Ramos (cell line): ENCODE data around the gene CD300LF.

Experiments used
- in situ Hi-C: fragments of 300-500 bp; cut with MboI; formaldehyde crosslinking; loops from one replicate; pipeline ENCODE4 v1.14.3; 2022; ENCODE audit warnings: low sequenced_read_pairs; ENCODE audit not compliant: unreplicated experiment

The CD300LF gene

DNA sequence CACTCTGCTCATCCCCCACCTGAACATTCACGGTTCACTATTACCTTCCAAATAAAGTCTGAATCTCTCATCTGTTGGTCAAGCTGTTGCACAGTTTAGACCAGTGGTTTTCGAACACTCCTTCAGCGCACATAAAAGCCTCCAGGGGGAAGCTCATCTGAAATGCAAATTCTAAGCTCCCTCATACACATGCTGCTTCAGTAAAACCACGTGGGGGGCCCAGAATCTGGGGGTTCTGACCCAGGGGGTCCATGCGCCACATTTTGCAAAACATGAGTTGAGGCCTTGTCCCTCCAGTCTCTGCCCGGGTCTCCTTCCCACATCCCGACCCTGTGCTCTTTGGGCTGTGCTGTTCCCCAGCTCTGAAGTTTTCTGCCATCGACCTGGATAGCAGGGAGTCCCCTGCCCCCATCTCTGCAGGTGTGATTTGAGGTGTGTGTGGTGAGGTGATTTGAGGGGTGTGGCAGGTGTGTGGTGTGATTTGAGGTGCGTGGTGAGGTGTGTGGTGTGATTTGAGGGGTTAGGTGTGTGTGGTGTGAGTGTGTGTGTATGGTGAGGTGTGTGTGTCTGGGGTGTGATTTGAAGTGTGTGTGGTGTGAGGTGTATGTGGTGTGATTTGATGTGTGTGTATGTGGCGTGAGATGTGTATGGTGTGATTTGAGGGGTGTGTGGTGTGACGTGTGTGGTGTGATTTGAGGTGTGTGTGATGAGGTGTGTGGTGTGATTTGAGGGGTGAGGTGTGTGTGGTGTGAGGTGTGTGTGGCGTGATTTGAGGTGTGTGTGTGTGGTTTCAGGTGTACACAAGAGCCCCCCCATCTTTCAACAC, 19.5 kb upstream of the CD300LF start:
- in situ Hi-C loops = no loop called here

DNA sequence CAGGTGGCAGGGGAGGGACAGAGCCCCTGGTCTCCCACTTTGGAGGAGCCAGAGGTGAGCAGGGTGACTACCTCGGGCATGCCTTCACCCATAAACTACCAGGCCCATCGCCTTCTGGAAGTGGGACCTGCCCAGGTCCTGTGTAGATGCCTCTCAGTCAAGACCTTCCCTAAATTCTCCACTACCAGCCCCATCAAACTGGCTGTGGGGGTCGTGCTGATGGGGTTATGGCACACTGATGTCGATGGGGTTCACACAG, 18.6 kb upstream of the CD300LF start:
- in situ Hi-C loops = no loop called here

DNA sequence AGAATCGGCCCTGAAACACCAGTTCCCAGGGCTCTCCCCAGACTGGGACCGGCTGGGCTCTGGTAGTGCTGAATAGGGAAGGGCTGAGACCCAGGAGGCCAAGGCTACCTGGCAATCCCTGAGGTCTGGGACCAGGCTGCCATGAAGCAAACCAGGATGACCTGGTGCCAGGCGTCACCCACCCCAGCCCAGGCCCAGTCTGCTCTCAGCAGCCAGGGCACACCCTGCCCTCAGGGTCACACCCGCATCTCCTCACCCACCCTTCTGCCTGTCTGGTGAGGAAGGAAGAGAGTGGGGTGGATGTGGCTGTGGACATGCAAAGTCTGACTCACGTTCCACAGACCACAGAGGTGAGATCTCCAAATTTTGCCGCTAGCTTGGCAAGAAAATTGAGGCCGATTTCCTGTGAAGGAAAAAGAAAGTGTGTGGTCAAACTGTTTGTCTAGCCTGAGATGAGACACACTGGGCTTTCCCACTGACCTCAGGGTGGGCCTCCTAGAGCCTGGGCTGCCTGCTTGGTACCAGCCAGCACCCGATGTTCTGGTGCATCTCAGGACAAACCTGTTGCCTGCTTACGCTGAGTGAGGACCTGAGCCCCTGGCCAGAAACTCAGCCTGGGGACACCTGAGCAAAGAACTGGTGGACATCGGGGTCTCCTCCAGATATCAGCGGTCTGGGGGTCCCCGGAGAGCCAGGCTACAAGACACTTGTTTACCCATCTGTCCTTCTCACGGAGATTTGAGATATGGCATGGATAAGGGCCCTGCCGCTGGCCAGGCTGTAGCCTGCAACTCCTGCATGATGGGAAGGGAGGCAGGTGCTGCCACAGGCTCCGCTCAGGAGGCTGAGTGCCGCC, 18.0 kb upstream of the CD300LF start:
- in situ Hi-C loops = no loop called here

DNA sequence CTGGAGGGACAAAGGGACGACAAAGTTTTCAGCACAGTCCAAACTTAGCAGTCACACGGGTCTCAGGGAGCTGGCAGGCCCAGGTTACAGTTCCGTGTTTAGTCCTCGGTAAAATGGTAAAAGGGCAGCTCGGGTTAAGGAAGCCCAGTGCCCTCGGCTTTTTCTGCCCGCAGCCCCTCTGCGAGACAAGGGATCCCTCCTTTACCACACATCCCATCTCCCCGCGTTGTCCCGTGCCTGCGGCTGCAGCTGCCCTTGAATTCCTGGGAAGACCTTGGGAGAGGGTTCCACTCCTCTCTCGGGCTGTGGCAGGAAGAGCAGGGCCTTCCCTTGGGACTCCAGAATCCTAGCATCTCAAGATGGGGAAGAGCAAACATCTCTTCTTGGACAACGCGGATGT, 17.1 kb upstream of the CD300LF start:
- in situ Hi-C loops = no loop called here

DNA sequence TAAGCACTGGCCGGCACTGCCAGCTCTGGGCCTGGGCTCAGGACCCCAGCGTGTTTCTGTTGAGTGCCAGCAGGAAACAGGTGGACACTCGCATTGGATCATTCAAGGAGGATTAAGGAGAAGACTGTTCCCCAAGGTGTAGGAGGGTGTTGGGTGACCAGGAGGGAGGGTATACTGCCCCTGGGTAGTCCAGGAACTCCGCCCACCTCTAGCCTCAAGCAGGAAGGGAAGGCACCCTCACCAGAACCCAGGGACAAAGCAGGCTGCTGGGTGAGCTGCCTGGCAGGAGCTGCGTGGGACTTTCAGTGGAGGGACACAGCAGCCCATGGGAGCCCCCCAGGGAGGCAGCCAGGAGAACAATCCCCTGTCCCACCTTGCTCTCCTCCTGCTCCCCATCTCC, 16.6 kb upstream of the CD300LF start:
- in situ Hi-C loops = no loop called here

DNA sequence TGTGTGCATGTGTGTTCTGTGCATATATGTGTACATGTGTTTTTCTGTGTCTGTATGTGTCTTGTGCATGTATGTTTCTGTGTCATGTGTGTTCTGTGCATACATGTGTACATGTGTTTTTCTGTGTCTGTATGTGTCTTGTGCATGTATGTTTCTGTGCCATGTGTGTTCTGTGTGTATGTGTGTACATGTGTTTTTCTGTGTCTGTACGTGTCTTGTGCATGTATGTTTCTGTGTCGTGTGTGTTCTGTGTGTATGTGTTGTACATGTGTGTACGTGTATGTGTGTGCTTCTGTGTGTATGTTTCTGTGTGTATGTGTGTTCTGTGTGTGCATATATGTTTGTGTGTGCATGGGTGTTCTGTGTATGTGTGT, 16.0 kb upstream of the CD300LF start:
- in situ Hi-C loops = no loop called here

DNA sequence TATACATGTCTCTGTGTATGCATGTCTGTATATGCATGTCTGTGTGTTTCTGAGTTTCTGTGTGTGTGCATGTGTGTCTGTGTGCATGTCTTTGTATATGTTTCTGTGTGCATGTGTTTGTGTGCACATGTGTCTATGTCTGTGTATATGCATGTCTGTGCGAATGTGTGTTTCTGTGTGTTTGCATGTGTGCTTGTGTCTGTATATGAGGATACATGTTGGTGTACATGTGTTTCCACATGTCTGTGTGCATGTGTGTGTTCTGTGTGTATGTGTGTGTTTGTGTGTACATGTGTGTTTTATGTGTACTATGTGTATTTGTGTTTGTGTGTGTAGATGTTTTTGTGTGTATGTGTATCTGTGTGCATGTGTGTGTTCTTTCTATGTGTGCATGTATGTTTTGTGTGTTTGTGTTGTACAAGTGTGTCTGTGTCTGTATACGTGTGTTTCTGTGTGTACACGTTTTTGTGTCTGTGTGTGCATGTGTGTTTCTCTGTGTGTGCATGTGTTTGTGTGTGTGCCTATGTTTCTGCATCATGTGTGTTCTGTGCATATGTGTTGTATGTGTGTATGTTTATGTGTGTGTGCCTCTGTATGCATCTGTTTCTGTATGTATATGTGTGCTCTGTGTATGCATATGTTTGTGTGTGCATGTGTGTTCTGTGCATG, 15.4 kb upstream of the CD300LF start:
- in situ Hi-C loops = no loop called here

DNA sequence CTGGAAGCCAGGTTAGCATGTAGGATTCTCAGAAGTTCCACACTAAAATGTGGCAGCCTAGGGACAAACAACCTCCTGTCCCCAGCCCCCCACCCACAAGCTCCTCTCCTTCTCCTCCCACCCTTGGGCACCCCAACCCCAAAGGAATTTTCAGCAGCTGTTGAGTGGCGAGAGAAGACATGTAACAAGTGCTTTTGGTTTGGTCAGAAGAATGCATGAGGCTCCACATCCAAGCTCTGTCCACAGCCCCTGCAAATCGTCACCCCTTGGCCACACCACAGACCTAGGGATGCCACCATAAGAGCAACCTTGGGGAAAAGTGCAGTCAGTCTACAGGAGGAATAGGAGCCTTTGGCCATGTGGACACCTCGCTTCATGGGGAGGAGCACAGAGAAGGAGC, 12.4 kb upstream of the CD300LF start:
- in situ Hi-C loops = no loop called here

DNA sequence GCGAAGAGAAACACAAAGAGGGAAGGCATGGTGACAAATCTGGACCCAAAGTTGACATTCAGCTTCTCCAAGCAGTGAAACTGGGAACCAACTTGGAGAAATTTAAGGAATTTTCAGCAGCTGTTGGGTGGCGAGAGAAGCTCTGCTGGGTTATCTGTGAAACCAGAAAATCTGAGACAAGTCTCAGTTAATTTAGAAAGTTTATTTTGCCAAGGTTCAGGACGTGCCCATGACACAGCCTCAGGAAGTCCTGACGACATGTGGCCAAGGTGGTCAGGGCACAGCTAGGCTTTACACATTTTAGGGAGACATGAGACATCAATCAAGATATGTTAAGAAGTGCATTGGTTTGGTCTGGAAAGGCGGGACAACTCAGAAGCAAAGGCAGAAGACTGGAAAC, 11.2 kb upstream of the CD300LF start:
- in situ Hi-C loops = no loop called here

DNA sequence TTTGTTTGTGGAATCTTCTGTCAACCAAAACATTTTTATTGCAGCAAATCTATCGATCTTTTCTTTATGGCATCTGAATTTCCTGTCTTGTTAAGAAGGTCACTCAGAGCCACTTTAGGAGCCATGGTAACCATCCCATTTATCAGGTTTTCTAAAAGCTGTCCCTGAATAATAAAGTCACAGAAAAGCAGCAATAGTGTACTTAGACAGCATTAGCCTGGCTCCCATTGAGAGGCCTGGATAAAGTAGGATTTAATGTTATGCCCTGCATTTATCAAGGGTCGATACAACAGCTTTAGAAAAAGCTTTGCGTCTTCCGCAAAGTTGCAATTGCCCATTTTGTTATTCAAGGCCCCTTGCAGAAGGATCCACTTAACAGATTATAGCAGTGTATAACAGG, 10.1 kb upstream of the CD300LF start:
- in situ Hi-C loops = no loop called here

DNA sequence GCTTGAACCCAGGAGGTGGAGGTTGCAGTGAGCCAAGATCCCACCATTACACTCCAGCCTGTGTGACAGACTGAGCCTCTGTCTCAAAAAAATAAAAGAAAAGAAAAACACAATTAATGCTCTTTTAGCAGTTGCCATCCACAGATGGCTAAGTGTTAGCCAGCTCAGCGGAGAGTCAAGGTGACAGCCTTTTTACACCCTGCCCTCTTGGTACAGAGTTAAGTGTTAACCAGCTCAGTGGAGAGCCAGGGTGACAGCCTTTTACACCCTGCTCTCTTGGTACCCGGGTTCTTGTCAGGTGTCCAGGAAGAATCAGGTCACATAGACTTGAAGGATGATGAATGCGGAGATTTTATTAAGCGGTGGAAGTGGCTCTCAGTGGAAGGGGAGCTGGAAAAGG, 7.8 kb upstream of the CD300LF start:
- in situ Hi-C loops = no loop called here

DNA sequence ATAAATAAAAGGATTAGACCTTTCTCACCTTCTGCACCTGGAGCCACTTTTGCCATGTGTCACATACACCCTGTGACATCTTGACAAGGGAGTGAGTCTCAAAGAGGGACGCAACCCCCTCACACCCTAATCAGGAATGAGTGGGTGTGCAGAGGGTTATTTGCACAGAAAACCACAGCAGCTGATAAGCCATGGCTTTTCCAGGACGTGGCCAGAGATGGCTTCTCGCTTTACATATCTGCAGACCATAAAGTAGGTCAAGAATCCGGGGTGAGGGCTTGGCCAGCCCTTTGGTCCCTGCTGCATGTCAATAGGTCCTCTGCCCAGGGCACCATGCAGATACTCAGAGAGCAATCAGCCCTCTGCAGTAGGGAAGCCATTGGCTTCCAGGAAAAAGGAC, 2.4 kb upstream of the CD300LF start:
- in situ Hi-C loops = no loop called here

DNA sequence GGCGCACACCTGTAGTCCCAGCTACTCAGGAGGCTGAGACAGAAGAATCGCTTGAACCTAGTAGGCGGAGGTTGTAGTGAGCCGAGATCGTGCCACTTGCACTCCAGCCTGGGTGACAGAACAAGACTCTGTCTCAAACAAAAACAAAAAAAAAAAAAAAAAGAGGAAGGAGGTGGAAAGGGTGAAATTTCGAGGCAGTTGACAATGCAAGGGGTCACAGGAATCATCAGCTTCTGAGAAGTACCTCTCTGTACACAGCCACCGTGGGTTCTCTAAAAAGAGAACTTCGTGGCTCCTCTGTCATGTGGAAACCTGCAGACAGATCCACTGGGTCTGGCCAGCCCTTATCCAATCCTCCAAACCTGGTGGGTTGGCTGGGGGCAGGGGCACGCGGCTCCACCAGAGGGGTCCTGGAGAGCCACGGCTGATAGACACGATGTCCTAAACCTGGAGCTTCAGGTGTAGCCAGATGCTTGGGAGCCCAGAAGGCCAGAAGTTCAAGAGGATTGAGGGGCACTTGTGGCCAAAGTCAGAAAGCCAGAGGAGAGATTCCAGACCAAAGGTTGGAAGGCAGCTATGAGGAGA, 540 bp upstream of the CD300LF start:
- in situ Hi-C loops = no loop called here

DNA sequence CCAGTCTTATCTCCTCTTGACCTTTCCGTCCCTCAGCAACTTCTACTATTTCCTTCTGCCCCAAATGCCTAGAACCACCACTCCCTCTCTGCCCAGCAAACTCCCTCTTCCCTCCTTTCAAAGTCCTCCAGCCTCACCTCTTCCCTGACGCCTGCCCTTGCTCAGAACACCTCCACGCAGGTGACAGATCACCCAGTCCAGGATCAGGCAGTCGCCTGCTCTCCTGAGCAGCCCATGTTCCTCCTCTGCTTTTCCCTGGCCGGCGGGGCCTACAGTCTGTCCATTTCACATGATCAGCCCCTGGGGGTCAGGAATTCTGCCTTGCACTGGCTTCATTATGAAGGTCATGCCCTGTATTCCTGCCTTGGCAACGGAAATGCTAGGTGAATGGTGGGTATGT, 422 bp downstream of the CD300LF start:
- in situ Hi-C loops = no loop called here

DNA sequence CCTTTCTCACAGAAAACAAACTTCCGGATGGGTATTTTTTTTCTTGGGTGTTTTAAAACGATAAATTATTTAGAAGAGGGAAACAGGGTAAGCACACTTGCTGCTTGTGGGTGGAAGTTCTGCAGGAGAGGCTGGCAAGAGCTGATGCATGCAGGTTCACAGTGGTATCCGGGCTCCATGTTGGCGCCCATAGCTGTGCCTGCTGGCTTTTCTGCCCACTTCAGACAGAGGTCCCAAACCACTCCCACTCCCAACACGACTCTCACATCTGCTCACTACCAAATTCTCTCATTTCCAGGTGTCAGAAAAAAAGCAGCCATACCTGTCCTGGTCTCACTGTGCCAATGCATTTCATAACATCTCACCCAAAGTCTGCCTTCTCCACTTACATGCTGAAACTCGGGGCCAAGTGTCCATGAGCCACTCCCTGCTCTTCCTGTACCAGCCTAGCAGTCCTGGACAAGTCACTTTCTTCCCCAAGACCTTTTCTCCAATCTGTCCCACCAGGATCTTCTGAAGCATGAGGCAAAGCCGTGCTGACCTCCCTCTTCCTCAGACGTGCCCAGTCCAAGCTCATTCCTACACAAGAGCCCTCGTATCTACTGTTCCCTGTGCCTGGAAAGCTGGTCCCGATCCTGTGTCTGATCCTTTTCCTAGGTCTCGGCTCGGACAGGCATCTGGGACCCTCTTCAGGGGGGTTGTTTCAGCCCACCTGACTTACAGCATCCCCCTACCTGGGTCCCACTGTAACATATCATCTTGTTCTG, 1.5 kb downstream of the CD300LF start:
- in situ Hi-C loops = no loop called here

DNA sequence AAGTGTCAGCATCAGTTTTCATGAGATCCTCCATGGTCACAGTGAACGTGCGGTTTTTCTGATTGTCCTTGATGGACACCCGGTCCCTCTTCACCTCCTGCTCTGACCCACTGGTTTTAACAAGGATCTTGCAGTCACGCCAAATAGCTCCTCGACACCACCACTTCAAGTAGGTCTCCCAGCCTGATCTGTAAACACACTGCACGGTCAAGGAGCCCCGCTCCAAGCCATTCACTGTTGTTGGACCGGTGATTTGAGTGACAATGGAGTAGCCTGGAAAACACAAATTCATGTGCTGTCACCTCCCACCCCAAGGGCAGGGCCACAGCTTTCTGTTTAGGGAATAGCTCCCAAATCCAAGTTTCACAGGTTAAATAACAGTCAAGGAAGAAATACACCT, 8.2 kb downstream of the CD300LF start:
- in situ Hi-C loops = no loop called here

DNA sequence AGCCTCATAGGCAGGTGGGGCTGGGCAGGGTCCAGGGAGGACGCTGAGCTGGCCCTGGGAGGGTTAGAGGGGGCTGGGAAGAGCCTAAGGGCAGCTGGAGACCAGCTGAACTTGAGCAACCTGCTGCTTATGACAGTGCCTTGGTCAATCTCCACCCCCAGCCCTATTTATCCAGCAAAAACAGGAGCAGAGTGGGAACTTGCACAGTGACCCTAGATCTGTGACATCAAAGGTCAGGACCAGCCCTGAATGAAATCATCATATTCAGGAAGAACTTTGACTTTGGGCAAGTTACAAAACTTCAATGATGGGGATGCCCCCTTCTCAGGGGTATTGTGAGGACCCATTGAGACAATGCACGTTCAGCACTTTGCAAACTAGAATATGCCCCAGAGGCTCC, 9.4 kb downstream of the CD300LF start:
- in situ Hi-C loops = no loop called here

DNA sequence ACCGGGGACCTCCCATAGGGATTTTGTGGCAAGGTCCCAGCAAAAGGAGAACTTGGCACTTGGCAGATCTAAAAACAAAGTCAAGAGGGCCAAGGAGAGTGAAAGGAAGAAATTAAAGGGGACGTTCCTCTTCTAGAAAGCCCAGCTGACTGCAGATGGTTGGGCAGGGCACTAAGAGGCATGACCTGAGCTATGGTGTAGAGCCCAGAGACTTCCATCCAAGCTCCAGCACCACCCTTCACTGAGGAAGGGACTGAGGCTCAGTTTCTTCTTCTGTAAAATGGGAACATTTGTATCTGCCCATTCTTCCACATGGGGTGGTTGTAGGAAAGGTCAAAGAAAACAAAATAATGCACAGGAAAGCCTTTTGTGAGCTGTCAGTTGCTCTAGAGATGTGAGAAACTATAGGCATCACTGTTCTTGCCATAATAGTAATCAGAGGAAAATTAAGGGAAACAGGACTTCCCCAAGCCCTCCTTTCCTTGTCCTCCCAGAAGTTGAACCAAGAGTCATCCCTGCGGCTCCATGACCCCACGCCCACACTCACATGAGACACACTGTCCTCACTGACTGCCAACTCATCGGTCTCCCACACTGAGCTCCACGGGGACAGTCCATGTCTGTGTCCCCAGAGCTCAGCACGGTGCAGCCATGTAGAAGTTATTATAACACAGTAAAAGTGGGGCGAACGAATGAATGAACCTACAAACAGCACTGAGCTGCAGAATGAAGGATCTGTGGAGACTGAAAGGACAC, 10.4 kb downstream of the CD300LF start:
- in situ Hi-C loops = no loop called here

DNA sequence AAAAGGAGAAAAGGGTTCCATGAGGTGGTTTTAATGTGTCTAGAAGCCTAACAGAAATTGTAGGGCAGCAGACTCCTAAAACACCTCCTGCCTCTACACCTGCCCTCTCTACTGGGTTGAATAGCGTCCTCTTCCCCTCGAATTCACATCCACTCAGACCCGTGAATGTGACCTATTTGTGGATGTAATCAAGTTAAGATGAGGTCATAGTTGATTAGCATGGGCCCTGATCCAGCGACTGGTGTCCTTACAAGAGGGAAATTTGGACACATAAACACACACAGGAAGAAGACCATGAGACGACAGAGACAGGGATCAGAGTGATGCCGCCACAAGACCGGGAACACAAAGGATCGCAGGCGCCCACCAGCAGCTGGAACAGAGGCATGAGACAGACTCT, 13.5 kb downstream of the CD300LF start:
- in situ Hi-C loops = no loop called here

DNA sequence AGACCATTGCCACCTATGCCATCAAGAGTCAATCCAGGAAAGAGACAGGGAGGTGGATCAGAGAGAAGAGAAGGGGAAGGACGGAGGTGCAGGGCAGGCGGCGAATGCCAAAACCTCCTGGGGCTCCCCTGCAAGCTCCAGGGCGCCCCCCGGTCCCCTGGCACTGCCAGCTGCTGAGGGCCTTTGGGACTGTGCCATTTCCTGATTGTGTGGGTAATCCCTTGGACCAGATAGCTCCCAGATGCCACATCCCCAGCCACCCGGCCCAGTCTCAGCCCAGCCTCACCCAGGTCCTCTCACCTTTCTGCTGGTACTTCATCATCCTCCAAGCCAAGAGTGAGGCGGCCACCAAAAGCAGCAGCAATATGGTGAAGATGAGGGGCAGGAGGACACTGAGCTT, 14.7 kb downstream of the CD300LF start:
- in situ Hi-C loops = no loop called here
